Measurements from ENCODE around the gene TEDC1.

GRCh38 chr14:105471297-105471821 is 19.7 kb upstream of the TEDC1 start:
- TF ChIP-seq CTCF (IDR thresholded peaks at IDR 0.05) (no peak), POLR2A (IDR thresholded peaks at IDR 0.05) (no peak)

All from lower leg skin (tissue), 3 donors.